Subcutaneous adipose tissue (tissue), 4 donors: ENCODE results near the gene RXRA. TPM values are rescaled to one million over a fixed set of nuclear protein-coding genes. Genes with fewer than 3 reads are reported as not detected.

Source experiments
- total RNA-seq, 4 donors: library from RNA; depleted of rRNA; stranded (reverse); fragments of >200 nt; gene quantifications; one replicate each; pipeline ENCODE4 v1.1.0, GENCODE V29; 2016
- TF ChIP-seq, protein P1 (sequence below): fragments of 450-650 bp; IDR thresholded peaks from one replicate; pipeline ENCODE4 v1.5.1; 2016; ENCODE audit warnings: low read depth, mild to moderate bottlenecking, control low read depth, antibody characterized with exemption, moderate library complexity

The RXRA gene
- total RNA-seq, 4 donors from 2014 or later: 39.1 to 141 (median 53.6) TPM

- TF ChIP-seq, protein P1, sequence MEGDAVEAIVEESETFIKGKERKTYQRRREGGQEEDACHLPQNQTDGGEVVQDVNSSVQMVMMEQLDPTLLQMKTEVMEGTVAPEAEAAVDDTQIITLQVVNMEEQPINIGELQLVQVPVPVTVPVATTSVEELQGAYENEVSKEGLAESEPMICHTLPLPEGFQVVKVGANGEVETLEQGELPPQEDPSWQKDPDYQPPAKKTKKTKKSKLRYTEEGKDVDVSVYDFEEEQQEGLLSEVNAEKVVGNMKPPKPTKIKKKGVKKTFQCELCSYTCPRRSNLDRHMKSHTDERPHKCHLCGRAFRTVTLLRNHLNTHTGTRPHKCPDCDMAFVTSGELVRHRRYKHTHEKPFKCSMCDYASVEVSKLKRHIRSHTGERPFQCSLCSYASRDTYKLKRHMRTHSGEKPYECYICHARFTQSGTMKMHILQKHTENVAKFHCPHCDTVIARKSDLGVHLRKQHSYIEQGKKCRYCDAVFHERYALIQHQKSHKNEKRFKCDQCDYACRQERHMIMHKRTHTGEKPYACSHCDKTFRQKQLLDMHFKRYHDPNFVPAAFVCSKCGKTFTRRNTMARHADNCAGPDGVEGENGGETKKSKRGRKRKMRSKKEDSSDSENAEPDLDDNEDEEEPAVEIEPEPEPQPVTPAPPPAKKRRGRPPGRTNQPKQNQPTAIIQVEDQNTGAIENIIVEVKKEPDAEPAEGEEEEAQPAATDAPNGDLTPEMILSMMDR: no peak
Observed at GRCh38 chr9:134345737-134346136, 19.5 kb downstream of the RXRA start.

DNA sequence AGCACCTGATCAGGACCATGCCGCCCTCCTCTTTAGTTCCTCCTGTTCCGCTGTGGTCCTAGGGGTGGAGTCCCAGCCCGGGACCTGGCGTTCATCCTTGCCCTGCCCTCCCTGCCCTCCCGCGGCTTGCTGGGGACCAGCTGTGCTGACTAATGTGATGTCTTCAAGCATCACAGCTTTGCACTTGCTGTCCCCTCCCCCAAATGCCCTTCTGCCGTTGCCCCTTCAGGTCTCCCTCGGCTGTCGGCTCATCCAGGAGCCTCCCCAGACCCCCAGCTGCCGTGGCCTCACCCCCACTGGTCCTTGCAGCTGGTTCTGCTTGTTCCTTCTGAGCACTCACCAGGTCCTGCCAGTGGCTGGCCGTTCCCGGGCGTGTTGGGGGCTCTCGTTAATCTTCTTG, 19.9 kb downstream of the RXRA start:
- TF ChIP-seq, protein P1: no peak

DNA sequence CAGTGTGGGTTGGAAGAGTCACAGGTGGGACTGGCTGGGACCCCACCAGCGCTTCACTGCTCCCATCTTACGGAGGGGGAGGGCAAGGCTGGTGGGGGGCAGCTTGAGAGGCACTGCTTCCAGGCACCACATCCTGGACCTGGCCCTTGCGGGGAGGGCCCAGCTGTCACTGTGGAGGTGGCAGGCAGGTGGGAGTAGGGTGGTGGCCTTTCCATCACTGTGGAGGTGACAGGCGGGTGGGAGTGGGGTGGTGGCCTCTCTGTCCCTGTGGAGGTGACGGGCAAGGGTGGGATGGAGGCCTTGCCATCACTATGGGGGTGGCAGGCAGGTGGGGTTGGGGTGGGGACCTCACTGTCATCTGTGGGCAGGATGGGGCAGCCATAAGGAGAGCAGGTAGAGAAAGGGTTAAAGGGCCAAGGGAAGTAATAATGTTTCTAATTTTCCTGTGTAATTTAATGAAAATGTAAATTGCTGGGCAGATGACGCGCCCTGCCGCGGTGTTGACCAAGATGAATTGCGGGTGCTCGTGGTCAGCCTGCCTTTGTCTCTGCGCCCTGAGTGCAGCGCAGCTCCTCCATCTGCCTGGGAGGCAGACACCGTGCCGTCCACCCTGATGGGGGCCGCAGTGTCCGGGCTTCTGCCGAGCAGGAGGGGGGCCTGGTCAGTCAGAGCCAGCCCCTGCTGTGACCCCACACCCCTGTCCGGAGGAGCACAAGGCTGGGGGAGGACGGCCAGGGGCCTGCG, 20.8 kb downstream of the RXRA start:
- TF ChIP-seq, protein P1: no peak

DNA sequence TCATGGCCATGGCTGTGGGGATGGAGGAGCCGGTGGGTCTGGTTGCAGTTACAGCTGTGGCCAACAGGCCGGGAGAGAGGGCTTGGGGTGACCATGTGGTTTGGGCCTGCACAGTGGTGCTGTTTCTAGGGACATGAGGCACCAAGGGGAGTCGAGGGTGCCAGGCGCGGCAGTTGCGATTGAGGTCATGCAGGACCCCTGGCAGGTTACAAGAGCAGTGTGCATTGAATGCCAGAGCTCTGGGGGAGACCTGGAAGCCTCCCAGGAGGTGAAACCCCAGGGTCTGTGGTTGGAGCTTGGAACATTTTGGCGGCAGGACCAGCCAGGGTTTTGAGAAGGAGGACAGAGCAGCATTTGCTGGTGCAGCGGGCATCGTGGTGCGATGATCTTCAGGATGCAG, 21.7 kb downstream of the RXRA start:
- TF ChIP-seq, protein P1: no peak

DNA sequence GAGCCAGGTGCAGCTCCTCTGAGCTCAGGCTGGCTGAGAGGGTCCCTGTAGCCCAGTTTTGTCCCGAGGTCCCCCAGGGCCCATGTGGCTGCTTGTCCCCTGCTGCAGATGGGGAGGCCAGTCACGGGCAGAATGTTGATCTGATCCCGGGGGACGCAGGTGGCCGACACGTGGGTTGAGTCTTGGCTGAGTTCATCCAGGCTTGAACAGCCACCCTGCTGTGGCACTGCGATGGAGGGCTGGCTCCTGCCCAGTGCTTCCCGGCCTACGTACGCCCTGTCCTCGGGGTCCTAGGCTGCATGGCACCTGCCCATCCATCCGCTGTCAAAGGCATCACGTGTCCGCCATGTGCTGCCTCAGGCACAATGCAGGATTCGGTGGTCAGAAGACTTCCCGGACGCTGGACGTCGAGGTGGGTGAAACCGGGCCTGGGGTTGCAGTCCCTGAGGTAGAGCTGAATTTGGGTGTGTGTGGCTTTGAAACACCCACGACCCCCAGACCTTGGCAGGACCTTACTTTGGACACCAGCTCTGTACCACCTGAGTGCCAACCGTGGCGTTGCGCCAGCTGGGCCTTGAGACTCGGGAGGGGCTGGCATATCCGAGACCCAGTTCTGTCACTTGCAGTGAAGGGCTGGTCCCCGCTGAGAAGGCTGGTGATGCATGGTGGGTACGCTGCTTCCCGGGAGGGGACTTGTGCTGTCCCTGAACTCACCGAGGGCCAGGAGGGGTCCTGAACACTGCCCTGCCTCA, 22.3 kb downstream of the RXRA start:
- TF ChIP-seq, protein P1: no peak

GRCh38 chr9:134349936-134350335, 23.7 kb downstream of the RXRA start:
- TF ChIP-seq, protein P1: no peak

DNA sequence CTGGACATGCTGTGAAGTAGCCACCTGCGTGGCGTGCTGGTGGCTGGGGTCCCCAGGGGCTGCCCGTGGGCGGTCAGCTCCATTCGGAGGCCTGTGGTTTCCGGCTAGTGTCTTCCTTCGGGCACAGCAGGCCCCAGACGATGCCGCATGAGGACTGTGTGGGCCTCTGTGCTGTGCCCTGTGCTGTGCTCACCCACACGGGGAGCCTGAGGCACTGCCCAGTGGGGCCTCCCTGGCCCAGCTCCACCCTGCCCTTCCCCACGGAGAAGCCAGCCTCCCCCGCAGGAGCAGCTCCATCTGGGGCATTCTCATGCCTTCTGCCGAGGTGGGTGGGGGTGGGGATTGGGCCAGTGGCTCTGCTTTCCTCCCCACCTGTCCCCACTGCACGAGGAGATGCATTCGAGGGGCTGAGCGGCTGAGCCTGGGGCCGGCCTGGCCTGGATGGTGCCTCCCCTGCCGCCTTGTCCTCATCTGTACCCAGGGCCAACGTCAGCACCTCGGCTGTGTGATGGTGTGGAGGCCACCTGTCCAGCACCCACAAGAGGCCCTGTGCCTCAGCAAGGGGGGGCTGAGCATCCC, 24.2 kb downstream of the RXRA start:
- TF ChIP-seq, protein P1: no peak
